ENCODE results near the gene DNAAF3.

- TF ChIP-seq GATA2 (IDR thresholded peaks at IDR 0.05; ENCODE audit: low read depth, low read length): no peak
- no peak for TF ChIP-seq GATA3 (IDR thresholded peaks at IDR 0.05; ENCODE audit: low read depth, low read length)
These were observed 7.4 kb upstream of the DNAAF3 start for GRCh38 chr19:55173714-55174409.

Data from SH-SY5Y (cell line).